GM21515 (cell line): Measurements from ENCODE around the gene ASPA.
"Not testable (repeated sequence)": the region's sequence is repeated elsewhere in the genome, so short reads cannot be mapped to it uniquely, and the experiment has no call there.

ENCODE experiments used
- ATAC-seq: cut with Tn5 transposase; IDR thresholded peaks from one replicate; pipeline ENCODE4 v1.9.1; 2021; ENCODE audit not compliant: unreplicated experiment

Gene ASPA

GRCh38 chr17:3507071-3507470 is 31.3 kb downstream of the ASPA start:
- ATAC-seq: no peak

- no peak for ATAC-seq
Measured at GRCh38 chr17:3507869-3508268, 32.1 kb downstream of the ASPA start.

GRCh38 chr17:3510090-3510489 is 34.3 kb downstream of the ASPA start:
- no peak for ATAC-seq

DNA sequence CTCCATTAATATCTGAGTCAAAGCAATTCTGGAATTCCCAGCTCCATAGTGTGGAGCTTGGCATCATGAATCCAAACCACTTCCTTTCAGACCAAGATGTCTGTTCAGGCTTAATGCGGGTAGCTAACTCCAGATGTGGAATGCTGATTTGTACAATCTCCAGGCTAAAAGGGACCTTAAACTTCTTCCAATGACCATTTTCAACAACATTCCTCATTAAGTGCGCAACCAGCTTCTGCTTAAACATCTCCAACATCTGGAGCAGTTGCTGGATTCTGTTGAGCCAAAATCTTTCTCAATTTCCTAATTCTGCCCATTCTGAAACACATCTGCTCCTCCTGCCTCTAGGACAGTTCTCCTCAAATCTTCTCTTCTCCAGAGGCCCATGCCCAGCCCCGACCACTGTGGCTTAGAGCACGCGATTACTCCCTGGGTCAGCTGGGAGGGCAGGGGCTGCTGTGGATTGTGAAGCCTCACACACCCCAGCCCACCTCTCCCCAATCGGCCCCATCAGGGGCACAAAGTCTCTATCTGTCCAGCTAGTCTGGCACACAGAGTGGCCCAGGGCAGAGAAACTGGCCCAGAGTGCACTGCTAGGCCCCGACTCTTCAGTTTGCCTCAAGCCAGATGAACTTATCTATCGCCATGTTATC is 36.2 kb downstream of the ASPA start:
- no peak for ATAC-seq

DNA sequence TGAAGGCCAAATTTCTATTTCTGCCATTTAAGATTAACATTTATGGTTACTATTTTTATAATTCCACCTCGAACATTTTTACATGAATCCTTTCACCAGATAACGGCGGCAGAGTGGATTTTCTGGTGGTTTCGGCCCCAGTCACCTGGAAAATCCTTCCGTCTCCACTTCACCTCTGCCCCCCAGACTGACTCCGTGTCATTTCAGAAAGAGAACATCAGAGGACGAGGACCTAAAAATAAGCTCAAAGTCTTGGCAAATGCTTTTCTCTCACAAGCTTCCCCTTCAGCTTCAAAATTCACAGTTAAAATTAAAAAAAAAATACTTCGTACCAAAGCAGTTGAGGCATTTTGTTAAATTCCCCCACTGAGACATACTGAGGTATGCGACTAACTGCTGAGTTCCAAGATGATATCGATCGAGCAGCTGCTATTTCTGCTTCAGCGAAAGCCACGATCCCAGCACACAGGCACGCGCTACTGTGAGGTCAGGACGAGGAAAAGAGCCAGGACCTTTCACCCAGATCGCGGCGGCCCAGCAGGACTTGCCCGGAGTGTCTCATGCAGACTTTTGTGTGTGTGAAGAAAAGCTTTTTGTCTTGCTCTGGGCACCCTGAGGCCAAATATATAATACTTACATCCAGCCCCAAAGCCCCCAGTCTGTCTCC is 36.8 kb downstream of the ASPA start:
- no peak for ATAC-seq

DNA sequence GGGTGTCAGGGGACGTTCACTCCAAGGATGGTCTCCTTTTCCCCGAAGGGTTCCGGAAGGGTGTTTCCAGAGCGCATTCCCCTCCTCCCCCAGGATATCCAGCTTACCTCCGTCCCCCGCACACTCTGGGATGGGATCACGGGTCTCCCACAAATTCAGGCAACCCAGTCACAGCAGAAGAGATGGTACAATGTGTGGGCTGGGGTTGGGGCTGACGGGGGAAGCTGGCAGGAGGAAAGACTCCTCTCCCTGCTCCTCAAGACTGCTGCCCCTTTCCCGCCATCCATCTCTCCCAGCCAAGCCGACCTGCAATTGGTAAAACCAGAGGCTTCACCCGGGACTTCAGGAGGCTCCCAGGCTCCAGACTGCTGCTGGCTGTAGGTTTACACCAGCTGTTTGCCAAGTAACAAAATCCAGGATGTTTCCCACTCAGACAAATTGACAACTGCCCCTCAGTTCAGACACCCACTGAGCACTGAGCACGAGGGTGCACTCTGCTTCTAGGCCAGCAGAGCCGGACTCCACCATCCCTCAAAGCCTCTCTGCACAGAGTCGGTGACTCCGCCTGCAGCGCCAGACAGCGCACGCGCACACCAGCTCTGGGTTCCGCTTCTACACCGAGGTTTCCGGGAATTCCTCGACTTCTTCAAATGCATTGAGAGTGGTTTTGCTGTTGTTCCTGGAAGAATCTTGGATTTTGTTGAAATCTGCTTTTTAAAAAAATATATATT is 37.7 kb downstream of the ASPA start:
- no peak for ATAC-seq

- ATAC-seq: not testable (repeated sequence)
Measured at GRCh38 chr17:3514167-3514566, 38.4 kb downstream of the ASPA start.

DNA sequence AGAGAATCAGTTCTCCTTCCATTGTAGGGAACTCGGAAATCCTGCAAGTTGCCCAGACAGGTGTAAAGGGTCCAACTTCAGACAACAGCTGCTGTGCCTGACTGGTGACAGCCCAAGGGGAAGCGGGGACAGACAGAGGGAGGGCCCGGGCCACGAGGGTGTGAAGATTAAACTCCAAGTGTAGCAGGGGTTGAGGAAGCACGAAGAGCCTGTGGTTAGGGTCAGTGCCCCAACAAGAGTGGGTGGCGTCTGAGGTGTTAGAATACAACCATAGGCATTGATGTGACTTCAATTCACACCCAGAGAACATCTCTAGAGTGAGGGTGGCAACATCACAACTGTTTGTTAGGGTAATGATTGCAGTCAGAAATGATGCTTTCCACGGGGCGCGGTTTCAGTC is 39.1 kb downstream of the ASPA start:
- no peak for ATAC-seq

DNA sequence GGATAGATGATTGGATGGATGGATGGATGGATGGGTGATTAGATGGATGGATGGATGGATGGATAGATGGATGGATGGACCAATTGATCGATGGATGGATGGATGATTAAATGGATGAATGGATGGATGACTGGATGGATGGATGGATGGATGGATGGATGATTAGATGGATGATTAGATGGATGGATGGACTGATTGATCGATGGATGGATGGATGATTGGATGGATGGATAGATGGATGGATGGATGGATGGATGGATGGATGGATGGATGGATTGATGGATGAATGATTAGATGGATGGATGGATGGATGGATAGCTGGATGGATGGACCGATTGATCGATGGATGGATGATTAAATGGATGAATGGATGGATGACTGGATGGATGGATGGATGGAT is 43.7 kb downstream of the ASPA start:
- ATAC-seq: not testable (repeated sequence)

DNA sequence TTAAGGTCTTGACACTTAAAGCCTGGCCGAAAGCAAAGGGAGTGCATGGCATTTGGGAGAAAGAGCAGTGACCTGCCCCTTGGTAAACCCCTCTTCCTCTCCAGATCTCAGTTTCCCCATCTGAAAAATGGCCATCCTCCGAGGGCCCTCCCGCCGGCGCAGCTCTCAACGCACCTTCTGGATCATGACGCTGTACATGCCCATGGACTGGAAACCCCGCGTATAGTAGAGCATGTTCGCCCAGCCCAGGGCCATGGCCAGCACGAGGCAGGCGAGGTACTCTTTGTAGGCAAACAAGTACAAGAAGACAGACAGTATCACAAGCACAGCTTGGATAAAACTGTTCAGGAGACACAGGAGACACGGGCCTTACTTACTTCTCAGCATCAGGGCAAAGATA is 48.2 kb downstream of the ASPA start:
- no peak for ATAC-seq

DNA sequence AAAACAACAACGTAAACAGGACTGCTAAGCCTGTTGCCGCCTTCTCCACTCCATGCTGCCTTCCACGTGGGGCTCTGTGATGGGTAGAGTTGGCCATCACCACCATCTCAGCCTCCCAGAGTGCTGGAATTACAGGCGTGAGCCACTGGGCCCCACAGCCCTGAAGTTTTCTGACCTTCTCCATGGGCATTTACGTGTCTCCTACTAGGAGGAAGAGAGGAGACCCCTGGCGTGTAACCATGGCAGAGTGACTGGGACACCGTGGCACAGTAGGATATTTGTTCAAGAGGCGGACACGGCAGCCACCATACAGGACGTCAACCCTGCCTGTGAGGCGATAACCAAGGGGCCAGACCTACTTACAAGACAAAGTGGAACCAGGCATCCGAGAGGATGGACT is 50.7 kb downstream of the ASPA start:
- no peak for ATAC-seq

GRCh38 chr17:3526971-3527370 is 51.2 kb downstream of the ASPA start:
- no peak for ATAC-seq

DNA sequence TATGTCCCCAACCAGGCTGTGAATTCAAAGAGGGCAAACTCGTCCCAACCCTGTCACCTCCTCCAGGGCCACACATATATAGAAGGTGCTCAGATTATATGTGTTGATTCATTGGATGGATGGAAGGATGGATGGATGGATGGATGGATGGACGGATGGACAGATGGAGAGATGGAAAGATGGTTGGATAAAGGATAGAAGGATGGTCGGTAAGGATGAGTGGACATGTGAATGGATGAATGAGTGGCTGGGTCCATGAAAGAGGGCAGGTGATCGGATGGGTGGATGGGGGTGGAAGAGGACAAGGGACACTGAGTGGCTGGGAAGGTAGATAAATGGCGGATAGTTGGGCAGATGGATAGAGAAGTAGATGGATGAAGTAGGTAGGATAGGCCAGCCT is 51.7 kb downstream of the ASPA start:
- no peak for ATAC-seq

- ATAC-seq: no peak
Measured at GRCh38 chr17:3527896-3528295, 52.1 kb downstream of the ASPA start.

DNA sequence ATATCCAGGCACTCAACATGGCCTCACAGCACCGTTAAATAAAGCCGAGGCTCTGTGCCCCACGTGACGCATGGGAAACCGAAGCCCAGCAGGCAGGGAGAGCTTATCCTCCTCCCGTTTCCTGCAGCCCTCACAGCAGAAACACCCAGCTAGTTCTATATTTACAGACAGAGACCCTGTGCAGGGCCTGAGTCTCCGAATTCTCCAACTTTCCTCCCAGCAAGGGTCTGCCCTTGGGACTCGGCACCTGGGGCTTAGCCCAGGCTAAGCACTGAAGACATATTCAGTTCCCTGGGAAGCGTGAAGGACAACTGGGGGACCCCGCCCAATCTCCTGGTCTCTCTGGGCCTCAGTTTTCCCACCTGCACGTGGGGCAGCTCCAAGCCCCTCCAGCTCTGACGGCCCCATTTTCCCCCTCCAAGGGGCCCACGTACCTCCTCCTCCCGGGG is 52.6 kb downstream of the ASPA start:
- no peak for ATAC-seq

DNA sequence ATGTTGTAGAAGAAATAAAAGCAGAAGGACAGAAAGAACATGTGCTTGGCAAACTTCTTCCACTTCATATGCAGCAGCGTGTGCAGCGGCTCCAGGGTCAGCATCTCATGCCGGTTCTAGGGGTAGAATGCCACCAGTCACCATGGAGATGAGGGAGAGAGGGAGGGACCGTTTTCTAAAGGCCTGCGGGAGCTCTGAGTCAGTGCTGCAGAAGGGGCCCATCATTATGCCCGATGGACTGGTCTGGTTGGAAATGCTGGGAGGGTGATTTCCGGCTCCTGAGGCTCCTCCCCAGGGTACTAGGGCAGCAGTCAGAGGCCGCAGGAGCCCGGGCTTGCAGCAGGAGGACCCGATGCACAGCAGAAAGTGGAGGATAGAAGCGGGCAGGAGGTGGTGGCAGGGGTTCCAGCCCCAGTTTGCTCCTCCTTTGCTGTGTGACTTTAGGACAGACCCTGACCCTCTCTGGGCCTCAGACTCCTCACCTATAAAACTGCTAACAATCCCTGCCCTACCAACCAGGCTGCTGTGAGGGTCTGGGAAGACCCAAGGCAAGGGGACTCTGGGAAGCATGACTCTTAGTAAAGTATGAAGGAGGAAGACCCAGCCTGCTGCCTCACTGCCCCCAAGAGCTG is 53.2 kb downstream of the ASPA start:
- no peak for ATAC-seq

DNA sequence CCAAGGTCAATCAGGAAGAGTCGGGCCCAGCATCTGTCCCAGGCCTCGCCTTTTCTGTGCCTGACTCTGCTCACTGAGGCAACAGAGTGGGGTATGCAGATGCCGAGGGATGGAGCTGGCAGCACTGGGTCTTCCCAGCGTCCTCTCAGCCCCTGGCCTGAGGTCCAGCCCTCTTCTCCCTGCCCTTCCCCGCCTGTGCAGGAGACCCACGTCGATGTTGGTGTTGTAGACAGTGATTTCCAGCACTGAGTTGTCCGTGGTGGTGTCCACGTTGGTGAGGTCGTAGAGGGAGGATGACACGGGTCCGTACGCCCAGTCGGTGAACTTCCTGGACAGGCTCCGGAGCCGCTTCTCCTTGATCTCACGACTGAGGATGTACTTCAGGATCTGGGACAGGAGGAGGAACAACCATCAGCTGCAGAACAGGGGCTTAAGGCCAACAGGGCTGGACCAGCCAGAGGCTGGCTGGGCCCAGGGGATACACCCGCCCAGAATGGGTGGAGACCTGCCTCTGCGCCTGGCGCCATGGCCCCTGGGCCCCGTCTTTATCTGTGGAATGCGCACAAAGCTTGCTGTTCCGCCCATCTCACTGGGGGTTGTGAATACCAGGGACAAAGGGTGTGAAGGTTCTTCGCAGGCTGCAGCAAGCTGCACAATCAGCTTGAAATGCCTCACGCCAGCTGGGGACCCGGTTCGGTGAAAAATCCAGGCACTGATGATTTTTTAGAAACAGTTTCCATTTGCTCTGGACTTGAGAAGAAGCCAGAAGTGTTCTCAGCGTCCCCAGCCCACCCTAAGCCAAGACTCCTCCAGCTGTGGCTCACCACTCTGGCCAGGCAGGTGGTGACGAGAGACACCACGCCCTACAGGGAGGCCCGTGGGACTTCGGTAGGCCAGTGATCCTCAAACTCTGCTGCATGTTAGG is 54.3 kb downstream of the ASPA start:
- ATAC-seq: no peak

DNA sequence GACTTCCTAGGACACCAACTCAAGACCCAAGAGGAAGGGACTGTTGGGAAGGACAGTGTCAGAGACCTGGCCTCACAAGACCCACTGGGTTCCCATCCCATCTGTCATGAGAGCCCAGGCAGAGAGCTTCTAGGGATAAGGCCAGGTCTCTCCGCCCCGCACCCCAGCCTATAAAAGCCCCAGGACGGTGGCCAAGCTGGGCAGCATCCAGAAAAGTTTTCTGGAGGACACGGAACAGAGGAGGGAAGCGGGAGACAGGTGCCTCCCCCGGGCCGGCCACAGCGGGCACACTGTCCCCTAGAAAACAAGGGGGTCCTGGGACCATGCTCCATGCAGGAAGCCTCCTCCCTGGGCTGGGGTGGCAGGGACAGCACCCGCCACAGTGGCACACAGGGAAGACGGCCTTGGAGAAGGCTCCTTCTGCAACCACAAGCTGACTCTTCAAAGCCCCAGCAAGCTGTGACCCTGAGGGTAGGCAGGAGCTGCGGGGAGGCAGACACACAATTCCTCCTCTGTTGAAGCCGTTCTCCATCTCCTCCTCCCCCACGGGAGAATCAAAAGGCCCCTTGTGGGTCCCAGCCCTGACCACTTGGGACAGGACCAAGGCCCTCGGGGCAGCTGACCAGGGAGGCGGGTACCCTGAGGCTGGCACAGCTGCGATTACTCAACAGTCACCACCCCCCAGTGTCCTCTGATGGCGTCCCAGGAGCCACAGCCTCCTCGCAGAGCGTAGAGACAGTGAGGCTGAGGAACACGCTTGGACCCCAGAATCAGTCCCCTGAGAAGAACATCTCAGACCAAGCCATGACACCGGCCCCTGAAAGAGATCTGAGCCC is 55.7 kb downstream of the ASPA start:
- no peak for ATAC-seq

DNA sequence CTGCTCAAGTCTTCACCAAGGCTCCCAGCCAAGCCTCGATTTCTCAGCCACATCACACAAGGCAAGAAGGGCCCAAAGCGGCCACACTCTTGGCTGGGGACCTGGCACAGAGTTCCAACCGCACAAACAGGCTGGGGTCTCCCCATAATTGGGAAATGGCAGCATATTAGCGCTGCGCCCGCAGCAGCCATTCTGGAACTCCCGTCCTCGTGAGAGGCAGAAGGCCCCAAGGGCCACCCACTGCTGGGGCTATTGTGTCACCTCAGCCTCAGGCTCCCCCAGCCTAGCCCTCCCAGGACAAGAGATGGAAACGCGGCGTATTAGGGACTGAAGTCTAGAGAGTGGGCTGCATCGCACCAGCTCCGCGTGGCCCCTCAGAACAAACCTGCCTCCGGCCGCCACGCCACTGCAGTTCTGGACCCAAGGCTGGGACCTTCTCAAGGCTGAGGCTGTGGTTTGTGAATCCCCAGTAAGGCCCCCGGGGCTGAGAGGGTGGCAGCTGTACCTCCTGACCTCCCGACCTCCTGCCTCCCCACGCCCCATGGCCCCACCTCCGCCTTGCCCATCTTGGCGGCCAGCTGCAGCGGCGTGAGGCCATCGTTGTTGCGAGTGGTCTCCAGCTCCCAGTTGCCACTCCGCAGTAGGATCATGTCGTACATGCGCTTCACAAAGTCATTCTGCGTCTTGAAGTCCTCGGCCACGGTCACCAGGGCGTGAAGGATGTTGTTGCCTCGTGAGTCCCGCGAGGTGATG is 56.5 kb downstream of the ASPA start:
- no peak for ATAC-seq
